Hematopoietic multipotent progenitor cell treated with erythropoietin and hydrocortisone succinate and interleukin-3 and kit ligand, for 6 days (in vitro differentiated cells): Measurements from ENCODE around the gene ORM2.
"Not testable (repeated sequence)": the region's sequence is repeated elsewhere in the genome, so short reads cannot be mapped to it uniquely, and the experiment has no call there.

ENCODE experiments used
- DNase-seq: peaks from one replicate; pipeline ENCODE4 v3.0.0-alpha.2; 2015

The ORM2 gene

GRCh38 chr9:114314881-114315722 is 14.6 kb upstream of the ORM2 start:
- DNase-seq: no peak

DNA sequence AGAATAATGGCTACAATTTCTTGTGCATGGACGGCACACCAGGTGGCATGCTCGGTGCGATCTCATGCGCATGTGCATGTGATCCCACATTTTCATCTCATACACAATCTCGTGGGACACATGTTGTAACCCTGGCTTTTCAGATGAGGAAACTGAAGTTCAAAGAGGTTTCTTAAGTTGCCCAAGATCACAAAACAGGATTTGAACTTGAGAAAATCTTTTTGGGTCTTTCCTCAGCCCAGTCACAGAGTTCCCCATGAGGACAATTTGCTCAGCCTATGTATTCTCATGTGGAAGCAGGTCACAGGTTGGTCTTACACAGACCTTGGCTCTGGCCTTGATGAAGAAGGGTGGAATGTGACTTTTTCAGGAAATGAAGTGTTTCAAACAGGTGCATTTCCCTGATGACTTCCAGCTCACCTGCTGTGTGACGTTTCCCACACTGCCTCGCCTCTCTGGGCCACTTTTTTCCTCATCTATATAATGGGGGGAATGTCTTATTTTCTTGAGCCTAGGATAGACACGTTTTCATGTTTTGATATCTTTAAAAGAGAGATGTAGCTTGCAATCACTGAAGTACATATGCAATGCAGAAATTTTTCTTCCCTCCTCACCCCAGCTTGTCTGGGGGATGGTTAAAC is 13.8 kb upstream of the ORM2 start:
- DNase-seq: no peak

- DNase-seq: no peak
These were observed 13.0 kb upstream of the ORM2 start for GRCh38 chr9:114316605-114317230.

- DNase-seq: peak; percentile 44
These were observed 11.9 kb upstream of the ORM2 start for GRCh38 chr9:114317665-114318357.

- no peak for DNase-seq
These were observed 11.3 kb upstream of the ORM2 start for GRCh38 chr9:114318416-114318815.

DNA sequence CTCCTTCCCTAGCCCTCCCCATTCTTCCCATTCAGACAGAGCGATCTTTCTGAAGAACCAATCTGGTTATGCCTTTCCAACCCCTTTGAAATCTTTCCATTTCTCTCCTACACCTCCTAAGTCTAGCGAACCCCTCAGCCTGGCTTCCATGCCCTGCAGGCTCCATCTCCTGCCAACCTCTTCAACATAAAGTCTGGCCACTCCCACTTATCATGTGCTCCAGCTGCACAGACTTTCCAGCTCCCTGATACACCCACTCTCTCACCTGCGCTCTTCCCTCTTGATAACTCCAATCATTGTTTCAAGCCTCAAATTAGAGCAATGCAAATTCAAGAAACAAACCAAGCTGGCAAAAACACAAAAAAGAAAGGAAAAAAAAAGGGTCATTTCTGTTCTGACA is 10.5 kb upstream of the ORM2 start:
- no peak for DNase-seq

DNA sequence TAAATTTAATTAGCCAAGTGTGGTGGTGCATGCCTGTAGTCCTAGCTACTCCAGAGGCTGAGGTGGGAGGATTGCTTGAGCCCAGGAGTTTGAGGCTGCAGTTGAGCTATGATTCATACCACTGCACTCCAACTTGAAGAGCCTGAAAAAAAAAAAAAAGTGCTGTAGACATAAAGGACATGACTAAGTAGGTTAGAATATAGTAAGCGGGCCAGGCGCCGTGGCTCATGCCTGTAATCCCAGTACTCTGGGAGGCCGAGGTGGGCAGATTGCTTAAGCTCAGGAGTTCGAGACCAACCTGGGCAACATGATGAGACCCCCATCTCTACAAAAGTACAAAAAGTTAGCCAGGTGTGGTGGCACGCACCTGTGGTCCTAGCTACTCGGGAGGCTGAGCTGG is 9.0 kb upstream of the ORM2 start:
- not testable (repeated sequence) for DNase-seq

DNA sequence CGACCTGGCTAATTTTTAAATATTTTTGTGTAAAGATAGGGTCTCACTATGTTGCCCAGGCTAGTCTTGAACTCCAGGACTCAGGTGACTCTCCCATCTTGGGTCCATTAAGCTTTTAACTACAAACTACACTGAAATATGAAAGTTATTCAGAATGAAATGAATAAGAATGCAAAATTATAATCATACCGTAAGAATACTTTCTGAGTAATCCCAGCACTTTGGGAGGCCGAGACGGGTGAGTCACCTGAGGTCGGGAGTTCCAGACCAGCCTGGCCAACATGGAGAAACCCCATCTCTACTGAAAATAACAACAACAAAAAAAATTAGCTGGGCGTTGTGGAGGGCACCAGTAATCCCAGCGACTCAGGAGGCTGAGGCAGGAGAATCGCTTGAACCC is 7.9 kb upstream of the ORM2 start:
- no peak for DNase-seq

GRCh38 chr9:114322160-114322818 is 7.4 kb upstream of the ORM2 start:
- not testable (repeated sequence) for DNase-seq

DNA sequence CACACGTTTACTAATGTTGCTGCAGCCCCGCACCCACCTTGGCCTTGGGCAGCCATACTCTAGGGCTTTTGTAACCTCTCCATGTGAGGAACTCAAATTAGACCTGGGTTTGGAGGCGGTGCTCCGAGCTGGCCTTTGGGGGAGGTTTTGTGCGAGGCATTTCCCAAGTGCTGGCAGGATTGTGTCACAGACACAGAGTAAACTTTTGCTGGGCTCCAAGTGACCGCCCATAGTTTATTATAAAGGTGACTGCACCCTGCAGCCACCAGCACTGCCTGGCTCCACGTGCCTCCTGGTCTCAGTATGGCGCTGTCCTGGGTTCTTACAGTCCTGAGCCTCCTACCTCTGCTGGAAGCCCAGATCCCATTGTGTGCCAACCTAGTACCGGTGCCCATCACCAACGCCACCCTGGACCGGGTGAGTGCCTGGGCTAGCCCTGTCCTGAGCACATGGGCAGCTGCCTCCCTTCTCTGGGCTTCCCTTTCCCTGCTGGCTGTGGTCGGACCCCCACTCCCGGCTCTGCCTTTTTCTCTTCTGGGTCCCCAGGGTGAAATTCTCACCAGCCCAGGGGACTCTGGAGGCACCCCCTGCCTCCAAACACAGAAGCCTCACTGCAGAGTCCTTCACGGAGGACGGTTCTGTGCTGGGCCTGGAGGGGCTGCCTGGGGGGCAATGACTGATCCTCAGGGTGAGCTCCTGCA is 6.7 kb upstream of the ORM2 start, which contains the start of gene ORM1:
Gene ORM1 (plus strand): TSS at position 268 of the 701 bp plus-strand sequence. CDS start 36 bp downstream, at position 304.
- DNase-seq: not testable (repeated sequence)

DNA sequence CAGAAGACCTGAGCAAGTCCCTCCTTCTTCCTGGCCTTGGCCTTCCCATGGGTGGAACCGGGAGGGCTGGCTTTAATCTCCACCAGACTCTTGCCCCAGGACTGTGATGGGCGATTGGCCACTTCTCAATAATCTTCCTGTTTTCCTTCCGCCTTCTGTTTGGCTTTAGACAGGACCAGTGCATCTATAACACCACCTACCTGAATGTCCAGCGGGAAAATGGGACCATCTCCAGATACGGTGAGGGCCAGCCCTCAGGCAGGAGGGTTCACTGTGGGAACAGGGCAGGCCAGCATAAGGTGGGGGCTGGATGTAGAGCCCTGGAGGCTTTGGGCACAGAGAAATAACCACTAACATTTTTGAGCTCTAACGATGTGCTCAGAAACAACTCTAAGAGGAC is 5.8 kb upstream of the ORM2 start:
- not testable (repeated sequence) for DNase-seq

DNA sequence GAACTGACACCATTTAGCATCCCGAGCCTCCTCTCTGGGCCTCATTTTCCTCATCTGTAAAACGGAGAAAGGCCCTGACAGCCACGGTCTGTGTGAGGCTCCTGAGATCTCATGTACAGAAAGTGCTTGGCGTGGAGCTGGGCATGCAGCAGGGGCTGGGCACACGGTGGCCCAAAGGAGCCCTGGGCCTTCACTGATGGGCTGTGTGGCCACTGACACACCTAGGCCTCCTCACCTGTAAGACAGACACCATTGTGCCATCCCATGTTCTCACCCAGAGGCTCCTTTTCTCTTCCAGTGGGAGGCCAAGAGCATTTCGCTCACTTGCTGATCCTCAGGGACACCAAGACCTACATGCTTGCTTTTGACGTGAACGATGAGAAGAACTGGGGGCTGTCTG is 5.2 kb upstream of the ORM2 start:
- no peak for DNase-seq

DNA sequence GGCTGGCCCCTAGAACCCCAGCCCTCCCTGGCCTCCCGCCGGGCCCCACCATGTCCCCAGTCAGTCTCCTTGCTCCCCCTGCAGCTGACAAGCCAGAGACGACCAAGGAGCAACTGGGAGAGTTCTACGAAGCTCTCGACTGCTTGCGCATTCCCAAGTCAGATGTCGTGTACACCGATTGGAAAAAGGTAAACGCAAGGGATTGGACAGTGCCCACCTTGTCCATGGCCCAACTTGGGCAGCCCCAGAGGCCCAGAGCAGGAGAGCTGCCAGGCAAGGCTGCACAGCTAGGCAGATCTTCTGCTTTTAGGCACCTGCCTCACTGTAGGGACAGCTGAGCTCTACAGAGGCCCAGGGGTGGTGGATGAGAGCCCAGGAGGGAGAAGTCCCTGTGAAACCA is 4.7 kb upstream of the ORM2 start:
- DNase-seq: not testable (repeated sequence)

GRCh38 chr9:114325684-114326254 is 3.9 kb upstream of the ORM2 start:
- not testable (repeated sequence) for DNase-seq

GRCh38 chr9:114327749-114328148 is 1.9 kb upstream of the ORM2 start:
- no peak for DNase-seq

- DNase-seq: not testable (repeated sequence)
These were observed 1.3 kb upstream of the ORM2 start for GRCh38 chr9:114328357-114328820.

DNA sequence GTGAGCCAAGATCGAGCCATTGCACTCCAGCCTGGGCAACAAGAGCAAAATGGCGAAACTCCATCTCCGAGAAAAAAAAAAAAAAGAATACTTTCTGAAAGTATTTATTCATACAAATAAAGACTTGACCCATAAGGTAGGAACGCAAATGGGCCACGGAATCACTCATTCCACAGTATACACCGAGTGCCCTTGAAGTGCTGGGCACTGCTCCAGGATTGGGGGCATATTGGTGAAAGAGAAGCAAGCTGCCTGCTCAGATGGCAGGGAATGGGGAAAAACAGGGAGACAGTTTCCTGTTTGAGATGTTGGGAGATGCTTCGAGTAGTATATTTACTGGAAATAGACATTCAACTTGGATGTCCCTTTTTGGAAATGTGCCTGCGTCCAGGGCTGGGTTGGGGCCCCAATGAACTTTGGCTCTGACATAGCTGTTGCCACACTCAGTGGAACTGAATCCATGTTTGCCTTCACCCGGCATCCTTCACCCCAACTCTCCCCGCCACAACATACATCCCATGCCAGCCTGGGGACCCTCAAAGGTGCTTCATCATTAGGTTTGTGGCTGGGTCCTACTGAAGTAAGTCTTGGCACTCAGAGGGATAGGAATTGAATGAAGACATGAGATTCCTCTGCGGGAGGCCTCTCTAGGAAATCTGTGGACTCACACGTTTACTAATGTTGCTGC is 588 bp upstream of the ORM2 start:
- DNase-seq: not testable (repeated sequence)

DNA sequence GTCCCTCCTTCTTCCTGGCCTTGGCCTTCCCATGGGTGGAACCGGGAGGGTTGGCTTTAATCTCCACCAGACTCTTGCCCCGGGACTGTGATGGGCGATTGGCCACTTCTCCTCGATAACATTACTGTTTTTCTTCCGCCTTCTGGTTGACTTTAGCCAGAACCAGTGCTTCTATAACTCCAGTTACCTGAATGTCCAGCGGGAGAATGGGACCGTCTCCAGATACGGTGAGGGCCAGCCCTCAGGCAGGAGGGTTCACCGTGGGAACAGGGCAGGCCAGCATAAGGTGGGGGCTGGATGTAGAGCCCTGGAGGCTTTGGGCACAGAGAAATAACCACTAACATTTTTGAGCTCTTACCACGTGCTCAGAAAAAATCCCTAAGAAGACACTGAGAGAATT is 967 bp downstream of the ORM2 start:
- DNase-seq: no peak

DNA sequence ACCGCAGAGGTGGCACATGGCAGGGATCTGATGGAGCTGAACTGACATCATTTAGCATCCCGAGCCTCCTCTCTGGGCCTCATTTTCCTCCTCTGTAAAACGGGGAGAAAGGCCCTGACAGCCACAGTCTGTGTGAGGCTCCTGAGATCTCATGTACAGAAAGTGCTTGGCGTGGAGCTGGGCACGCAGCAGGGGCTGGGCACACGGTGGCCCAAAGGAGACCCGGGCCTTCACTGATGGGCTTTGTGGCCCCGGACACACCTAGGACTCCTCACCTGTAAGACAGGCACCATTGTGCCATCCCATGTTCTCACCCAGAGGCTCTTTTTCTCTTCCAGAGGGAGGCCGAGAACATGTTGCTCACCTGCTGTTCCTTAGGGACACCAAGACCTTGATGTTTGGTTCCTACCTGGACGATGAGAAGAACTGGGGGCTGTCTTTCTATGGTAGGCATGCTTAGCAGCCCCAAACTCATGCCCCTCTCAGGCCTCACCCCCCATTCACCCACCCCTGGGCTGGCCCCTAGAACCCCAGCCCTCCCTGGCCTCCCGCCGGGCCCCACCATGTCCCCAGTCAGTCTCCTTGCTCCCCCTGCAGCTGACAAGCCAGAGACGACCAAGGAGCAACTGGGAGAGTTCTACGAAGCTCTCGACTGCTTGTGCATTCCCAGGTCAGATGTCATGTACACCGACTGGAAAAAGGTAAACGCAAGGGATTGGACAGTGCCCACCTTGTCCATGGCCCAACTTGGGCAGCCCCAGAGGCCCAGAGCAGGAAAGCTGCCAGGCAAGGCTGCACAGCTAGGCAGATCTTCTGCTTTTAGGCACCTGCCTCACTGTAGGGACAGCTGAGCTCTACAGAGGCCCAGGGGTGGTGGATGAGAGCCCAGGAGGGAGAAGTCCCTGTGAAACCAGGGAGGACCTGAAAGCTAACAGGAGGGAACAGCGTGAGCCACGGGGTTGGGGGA is 1.8 kb downstream of the ORM2 start:
- not testable (repeated sequence) for DNase-seq
